ENCODE results near the gene DPF3.

DNA sequence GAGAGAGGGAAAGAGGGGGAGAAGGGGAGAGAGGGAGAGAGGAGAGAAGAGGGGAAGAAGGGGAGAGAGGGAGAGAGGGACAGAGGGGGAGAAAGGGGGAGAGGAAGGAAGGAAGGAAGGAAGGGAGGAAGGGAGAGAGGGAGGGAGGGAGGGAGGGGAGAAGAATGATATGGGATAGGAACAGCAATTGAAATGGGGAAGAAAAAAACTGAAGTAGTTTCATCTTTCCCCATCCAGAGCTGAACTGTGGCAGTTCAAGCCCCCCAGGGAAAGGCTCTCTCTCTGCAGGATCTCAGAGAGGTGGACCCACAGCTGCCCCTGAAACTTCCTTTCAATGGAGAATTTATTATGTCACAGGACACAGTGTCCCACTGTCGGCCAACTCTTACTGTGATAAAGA lies 136.9 kb downstream of the DPF3 start:
- no peak for TF ChIP-seq ELF4 (IDR thresholded peaks at IDR 0.05)
- no peak for TF ChIP-seq FOXM1 (IDR thresholded peaks at IDR 0.05; ENCODE audit: borderline replicate concordance)
- no peak for TF ChIP-seq SUZ12 (IDR thresholded peaks at IDR 0.05)
- TF ChIP-seq TARDBP (IDR thresholded peaks at IDR 0.05): no peak
- no peak for TF ChIP-seq CTBP1 (IDR thresholded peaks at IDR 0.05; ENCODE audit: borderline replicate concordance)
- TF ChIP-seq NFRKB (IDR thresholded peaks at IDR 0.05): no peak
- no peak for TF ChIP-seq HDGF (IDR thresholded peaks at IDR 0.05; ENCODE audit: borderline replicate concordance)
- TF ChIP-seq, protein P1, sequence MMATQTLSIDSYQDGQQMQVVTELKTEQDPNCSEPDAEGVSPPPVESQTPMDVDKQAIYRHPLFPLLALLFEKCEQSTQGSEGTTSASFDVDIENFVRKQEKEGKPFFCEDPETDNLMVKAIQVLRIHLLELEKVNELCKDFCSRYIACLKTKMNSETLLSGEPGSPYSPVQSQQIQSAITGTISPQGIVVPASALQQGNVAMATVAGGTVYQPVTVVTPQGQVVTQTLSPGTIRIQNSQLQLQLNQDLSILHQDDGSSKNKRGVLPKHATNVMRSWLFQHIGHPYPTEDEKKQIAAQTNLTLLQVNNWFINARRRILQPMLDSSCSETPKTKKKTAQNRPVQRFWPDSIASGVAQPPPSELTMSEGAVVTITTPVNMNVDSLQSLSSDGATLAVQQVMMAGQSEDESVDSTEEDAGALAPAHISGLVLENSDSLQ (IDR thresholded peaks at IDR 0.05): no peak
- no peak for TF ChIP-seq SP1 (IDR thresholded peaks at IDR 0.05)
- no peak for TF ChIP-seq ARNT (IDR thresholded peaks at IDR 0.05)

Data from HEK293T (cell line).